Measurements from ENCODE around the gene PRKAG3.

Gene PRKAG3

DNA sequence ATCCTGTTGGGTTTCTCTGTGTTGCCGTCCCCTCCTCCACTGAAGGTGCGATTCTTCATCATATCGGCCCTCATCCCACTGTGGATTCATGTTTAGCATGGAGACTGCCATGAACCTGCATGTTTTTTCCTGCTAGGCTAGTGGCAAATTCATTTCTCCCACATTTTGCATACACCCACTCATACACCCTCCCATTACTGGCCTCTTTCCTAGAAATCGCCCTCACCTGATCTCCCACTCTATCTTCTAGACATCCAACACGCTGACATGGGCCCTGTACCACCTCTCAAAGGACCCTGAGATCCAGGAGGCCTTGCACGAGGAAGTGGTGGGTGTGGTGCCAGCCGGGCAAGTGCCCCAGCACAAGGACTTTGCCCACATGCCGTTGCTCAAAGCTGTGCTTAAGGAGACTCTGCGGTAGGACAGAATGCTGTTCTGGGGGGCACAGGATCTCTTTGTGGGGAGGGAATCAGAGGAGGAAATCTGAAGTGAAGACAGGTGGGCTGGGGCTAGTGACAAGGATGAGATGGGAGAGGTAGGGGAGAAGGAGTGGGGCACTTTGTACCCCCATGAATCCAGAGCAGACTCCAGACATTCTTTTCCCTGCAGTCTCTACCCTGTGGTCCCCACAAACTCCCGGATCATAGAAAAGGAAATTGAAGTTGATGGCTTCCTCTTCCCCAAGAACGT lies 17.7 kb downstream of the PRKAG3 start:
- no peak for DNase-seq

DNA sequence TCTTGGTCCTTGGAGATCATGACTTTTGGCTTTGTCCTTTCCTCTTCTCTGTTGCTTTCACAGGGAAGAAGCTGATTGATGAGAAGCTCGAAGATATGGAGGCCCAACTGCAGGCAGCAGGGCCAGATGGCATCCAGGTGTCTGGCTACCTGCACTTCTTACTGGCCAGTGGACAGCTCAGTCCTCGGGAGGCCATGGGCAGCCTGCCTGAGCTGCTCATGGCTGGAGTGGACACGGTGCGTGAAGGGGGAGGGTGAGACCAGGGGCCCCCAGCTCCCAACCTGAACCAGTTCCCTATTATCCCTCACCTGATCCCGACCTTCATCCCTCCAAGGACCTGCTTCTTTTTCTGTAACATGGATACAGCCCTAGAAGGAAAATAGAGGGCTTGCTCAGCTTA lies 18.7 kb downstream of the PRKAG3 start:
- DNase-seq = no peak

DNA sequence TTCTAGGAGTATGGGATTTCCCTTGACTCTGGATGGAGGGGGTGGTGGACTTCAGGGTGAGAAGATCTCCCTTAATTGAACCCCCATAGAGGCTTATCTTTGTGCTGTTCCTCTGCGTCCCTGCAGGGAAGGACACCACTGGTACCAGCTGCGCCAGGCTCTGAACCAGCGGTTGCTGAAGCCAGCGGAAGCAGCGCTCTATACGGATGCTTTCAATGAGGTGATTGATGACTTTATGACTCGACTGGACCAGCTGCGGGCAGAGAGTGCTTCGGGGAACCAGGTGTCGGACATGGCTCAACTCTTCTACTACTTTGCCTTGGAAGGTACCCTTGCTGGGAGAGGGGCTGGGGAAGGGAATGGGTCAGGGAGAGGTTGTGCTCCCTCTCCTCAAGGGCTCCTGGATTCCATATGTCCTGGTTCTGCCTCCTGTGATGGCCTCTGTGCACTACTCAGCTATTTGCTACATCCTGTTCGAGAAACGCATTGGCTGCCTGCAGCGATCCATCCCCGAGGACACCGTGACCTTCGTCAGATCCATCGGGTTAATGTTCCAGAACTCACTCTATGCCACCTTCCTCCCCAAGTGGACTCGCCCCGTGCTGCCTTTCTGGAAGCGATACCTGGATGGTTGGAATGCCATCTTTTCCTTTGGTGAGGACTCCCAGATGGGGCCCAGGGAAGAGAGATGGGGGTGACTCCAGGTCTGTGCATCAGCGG lies 19.3 kb downstream of the PRKAG3 start:
- no peak for DNase-seq

DNA sequence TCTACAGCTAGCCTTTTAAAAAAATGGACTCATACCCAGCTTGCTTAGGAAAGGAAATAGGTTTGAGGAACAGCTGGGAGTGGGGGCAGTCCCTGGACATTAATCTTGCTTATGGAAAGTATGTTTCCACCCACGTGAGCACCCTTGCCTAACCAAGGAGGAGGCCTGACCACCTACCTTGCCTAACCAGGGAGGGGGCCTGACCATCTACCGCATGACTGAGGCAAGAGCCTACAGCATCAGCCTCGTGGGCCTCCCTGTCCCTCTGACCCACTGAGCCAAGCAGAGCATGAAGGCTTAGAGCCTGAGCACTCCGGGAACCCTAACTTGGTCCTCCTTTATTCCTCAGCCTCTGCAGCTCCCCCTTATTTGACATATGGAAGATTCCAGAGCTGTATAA lies 20.2 kb downstream of the PRKAG3 start:
- no peak for DNase-seq

DNA sequence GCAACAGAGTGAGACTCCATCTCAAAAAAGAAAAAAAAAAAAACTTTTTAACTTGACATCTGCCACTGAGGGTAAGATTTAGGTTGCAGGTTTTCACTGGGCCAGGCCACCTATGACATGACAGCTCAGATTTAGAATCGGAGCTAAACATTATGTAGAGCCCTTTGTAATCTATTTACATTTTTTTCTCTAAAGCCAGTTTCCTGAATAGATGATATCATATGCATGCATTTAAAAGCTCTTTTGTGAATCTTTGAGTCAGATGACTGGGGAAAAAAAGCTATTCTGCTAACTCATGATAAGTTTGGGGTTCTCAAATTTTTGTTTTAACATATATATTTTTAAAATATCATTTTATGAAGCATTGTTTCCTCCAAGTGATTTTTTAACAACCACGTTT lies 21.3 kb downstream of the PRKAG3 start:
- no peak for DNase-seq

DNA sequence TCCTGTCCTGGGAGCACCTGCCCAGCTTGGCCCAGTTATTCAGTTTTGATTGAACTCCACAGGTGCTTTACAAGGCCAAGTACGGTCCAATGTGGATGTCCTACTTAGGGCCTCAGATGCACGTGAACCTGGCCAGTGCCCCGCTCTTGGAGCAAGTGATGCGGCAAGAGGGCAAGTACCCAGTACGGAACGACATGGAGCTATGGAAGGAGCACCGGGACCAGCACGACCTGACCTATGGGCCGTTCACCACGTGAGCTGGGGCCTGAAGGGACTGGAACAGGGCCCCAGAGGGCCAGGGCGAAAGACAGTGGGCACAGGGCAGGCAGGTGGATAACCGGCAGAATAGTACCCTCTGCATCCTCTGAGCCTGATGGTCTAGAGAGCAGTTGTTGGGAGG lies 22.1 kb downstream of the PRKAG3 start:
- DNase-seq = no peak

DNA sequence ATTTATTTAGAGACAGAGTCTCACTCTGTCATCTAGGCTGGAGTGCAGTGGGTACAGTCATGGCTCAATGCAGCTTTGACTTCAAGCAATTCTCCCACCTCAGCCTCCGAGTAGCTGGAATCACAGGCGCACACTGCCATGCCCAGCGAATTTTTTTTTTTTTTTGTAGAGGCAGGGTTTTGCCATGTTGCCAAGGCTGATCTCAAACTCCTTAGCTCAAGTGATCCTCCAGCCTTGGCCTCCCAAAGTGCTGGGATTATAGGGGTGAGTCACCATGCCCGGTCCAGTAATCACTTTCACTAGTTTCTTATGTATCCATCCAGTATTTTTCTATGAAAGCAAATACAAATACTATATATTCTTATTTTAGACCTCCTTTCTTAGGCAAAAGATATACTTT lies 24.0 kb downstream of the PRKAG3 start:
- DNase-seq = no peak

DNA sequence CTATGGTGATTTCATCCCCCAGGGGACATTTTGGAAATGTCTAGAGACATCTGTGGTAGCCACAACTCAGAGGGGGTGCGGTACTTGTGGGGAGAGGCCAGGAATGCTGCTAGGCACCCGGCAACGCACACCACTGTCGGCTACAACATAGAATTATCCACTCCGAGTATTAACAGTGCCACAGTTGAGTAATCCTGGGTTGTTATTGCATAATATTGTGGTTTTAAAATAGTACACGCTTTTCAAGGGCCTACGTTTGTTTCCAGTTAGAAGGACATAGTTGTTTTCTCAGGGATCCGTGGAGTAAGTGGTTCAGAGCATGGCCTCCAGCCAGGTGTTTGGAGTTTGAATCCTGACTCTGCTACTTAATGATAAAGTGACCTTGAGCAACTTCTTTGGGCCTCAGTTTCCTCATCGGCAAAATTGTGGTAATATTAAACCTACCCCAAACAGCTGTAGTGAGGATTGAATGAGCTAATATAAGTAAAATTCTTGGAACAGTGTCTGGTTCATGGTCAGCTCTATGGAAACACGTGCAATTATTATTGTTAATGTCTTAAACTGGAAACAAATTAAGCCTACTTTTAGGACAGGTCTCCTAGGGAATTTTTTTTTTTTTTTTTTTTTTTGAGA lies 25.1 kb downstream of the PRKAG3 start:
- DNase-seq = peak in 1 of 14 donors; percentile 16

DNA sequence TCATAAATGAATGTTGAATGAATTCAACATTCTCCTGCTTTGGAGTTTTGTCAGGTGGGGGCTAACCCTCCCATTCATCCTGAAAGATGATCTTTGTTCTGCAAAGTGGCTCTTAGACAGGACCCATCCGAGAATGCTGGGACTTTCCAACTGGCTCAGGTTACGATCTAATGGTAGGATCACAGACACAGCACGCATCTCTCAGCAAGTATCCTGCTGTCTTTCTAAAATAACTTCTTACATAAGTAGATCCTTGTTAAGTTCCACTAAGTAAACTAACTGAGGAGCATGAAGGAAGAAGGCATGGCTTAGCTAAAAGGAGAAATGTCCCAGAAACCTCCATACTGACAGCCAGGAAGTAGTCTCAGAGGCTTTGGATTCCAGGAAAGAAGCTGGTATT lies 26.0 kb downstream of the PRKAG3 start:
- DNase-seq = no peak

DNA sequence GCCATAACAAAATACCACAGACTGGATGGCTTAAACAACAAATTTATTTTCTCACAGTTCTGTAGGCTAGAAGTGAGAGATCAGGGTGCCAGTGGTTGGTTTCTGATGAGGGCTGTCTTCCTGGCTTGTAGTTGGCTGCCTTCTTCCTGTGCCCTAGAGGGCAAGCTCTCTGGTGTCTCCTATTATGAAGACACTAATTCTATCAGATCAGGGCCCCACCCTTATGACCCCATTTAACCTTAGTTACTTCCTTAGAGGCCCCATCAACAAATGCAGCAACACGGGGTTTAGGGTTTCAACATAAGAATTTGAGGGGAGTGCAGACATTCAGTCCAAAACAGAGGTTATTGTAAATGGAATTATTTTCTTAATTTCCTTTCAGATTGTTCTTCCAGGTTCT lies 26.8 kb downstream of the PRKAG3 start:
- no peak for DNase-seq

DNA sequence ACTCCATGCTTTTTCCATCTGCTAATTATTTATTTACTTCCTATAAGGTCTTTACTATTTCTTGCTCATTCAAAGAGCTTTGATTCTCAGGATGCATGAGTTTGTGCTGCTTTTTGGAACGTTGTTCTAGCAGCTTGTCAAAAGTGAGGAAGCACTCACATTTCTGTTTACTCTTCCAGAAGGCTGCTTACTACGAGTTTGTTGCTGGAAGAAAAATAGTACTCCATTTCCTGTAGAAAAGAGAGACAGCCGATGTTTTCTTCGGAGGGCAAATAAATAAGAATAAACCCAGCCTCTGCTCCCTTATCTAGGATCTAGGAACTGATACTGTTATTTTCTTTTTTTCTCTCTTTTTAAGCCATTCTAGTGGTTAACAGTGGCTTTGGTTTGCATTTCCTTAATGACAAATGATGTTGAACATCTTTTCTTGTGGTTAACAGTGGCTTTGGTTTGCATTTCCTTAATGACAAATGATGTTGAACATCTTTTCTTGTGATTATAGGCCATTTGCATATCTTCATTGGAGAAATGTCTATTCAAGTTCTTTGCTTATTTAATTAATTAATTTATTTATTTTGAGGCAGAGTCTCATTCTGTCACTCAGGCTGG lies 29.1 kb downstream of the PRKAG3 start:
- DNase-seq = no peak

DNA sequence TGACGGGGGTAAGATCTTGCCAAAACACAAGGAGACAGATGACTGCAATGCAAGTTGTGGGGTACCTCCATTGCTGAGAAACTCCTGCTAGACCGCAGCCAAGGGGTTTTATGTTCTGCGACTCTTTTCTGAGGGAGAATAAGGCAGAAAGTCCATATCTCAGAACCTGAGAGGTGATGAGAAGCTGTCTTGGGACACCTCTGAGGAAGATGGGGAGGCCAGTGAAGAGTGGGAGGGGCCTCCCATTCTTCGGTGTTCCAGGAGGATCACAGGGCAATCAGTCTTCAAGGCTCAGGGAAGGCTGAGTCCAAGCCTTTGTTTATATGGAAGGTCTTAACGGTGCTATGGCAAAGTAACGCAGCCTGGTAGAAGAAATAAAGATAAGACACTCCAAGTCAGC lies 31.6 kb downstream of the PRKAG3 start:
- DNase-seq = no peak

DNA sequence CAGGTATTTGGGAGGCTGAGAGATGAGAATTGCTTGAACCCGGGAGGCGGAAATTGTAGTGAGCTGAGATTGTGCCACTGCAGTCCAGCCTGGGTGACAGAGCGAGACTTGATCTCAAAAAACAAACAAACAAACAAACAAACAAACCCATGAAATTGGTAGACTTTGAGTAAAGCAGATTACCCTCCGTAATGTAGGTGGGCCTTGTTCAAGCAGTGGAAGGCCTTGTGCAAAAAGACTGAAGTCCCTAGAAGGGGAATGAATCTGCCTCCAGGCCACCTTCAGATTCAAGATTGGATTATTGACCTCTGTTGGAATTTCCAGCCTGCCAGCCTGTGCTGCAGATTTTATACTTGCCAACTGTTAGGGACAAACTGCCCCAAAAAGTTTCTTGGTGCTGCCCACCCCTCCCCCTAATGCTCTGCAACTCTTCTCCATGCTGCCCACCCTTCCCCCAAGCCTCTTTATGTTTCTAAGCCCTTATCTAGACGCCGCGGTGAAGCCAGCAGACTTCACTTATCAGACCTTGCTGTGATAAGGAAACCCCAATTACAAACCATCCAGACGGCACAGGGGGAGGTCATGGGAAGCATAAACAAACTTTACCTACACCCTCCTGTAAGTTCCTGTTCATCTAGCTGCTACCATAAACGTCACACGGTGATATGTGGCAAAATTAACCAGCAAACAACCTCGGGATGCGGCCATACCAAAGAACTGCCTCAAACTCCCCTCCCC lies 32.7 kb downstream of the PRKAG3 start:
- no peak for DNase-seq

DNA sequence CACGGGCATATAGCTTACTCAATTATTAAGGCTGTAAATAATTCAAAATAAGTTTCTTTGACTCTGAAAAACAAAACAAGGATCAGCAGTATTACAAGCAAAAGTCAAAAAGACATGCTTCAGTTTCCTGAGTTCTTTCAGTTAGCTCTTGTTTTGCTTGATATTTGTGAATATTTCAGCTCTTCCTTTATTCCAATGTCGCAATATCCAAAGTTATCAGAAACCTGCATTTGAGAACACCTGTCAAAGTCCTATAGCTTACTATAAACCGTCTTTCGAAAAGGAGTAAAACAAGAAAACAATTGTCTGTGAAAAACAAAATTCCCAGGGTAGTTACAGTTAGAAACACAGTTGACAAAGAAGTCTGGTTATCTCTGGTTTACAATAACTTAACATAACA lies 34.9 kb downstream of the PRKAG3 start:
- DNase-seq = no peak

DNA sequence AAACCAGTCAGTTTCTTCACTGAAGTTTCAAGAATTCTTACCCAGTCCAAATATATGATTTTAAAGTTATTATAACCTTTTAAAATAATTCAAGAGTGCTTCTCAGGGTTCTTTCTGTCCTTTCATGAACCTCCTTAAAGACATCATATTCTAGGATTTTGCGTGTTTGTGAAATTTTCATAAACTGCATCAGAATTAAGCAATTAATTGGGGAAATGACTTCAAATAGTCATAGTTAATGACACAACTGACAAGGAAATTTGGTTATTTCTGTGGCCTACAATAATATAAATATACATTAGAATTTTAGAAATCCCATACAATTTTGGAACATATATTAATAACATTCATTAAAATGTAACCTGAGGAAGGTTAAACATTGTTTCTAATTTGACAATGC lies 39.2 kb downstream of the PRKAG3 start:
- DNase-seq = no peak

DNA sequence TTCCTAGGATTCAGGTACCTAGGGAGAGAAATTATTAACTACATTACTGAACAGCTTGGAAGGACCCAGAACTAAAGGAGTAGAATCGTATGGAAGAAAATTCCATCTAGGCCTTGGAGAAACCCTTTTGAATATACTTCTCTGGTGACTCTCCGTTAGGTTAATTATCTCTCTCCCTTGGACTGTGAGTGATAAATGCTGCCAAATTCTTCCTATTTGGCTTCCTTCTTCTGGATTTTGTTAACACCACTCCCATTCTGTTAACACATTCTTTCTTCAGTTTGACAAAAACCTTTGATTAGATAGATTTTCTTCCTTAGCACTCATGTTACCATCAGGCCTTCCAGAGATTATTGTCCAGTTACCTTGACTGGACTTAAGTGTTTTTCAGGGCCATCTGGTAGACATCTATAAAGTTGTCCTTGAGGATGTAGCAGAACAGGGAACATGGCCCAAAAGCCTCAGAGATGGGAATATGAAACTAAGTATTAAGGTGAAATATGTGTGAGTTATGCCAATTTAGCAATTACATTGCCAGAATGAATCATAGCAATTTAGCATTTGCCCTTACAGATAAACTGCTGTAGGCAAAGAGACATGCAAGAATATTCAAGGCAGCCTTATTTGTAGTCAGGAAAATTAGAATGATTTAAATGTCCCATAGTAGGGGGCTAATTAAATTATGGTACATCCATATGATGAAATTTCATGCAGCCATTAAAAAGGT lies 42.9 kb downstream of the PRKAG3 start:
- no peak for DNase-seq

DNA sequence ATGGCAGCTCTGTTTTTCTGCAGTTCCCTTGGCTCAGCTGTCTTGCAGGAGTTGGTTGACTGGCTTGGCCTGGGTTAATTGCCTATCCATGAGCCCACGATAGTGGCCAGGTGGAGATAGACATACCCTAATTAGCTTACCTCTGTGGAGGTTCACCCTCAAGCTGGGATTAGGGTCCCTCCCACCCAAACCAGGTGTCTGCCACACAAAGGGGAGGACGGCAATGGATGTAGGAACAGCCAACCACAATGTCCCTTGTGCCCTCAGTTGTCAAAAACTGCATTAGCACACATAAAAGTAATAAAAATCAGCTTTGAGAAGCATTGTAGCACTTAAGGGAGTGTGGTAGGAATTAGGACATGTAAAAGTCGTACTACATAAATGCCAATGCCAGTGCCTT lies 45.5 kb downstream of the PRKAG3 start:
- no peak for DNase-seq

DNA sequence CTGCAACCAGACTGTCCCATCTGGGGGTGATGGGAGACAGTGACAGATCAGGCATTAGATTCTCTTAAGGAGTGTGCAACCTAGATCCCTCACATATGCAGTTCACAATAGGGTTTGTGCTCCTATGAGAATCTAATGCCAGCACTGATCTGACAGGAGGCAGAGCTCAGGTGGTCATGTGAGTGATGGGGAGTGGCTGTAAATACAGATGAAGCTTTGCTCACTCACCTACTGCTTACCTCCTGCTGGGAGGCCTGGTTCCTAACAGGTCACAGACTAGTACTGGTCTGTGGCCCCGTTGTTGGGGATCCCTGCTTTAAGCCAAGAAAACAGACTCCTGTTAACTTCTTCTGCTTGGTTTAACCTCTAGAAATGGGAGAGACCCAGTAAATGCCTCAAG lies 46.5 kb downstream of the PRKAG3 start:
- DNase-seq = no peak

DNA sequence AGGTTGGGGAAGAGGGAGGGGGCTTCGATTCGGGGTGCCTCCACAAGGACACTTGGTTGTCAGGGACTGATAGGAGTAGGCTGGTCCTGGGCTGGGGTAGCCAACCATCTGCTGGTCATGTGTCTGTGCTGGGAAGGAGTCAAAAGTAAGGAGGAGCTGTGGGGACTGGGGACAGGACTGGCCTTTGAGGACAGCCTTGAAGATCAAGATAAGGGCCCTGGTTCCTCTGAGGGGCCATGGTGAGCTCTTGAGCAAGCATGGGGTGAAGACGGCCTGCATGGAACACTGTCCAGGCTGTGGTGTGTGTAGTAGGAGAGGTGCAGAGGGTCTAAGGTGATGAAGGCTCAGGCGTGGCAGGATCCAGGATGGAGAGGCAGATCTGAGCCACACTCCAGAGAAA lies 47.9 kb downstream of the PRKAG3 start:
- peak in 3 of 14 donors; percentile 9 to 49 (median 25) for DNase-seq

DNA sequence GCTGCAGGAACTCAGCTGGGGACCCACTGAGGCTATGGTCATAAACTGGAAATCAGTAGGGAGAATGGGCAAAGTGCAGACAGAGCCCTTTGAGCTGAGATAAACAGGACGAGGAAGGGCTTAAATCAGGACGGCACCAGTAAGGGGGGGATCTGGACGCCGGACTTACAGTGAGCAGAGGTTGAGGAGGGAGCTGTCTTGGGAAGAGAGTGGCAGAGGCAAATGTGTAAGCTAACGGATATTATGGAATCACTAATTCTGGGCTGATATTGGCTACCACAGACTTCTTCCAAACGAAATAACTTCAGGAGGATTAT lies 49.1 kb downstream of the PRKAG3 start:
- no peak for DNase-seq

DNA sequence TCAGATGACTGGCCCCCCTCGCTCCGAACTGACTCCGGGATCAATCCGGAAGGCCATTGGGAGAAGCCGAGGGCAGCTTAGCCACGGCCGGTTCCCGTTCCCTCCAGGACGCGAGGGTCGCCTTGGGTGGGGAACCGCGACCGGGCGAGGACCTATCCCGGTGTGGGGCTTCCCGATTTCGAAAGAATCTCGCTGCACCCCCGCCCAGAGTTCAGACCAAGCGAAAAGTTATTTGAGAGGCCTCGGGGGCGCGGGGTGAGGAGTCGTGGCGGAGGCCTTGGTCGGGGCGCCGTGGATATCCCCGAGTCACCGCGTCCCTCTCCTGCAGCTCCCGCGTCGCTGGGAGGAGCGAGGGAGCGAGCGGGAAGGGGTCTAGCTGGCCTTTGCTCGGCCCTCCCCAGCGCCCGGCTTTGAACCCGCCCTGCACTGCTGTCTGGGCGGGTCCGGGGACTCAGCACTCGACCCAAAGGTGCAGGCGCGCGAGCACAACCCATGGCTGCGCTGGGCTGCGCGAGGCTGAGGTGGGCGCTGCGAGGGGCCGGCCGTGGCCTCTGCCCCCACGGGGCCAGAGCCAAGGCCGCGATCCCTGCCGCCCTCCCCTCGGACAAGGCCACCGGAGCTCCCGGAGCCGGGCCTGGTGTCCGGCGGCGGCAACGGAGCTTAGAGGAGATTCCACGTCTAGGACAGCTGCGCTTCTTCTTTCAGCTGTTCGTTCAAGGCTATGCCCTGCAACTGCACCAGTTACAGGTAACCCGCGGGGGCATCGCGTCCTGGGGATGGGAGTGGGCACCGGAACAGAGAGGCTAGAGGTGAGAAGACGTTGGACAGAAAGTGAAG lies 49.7 kb downstream of the PRKAG3 start, which contains the start of gene CYP27A1:
CYP27A1 (plus strand) TSS at position 457 of the 837 bp plus-strand sequence; CDS start at position 493, 36 bp downstream.
- peak in 11 of 14 donors; percentile 43 to 84 (median 61) for DNase-seq
